A549 (cell line): ENCODE results near the gene TRIP11.

Experiments
- CHD2 ChIP-seq: fragments of 150-350 bp; IDR thresholded peaks from 2 replicates; pipeline ENCODE4 v1.6.1; 2014; ENCODE audit warnings: low read length; ENCODE audit not compliant: partially characterized antibody
- CTCF ChIP-seq: fragments of >200 bp; sonication (Bioruptor Twin); formaldehyde crosslinking; IDR thresholded peaks from 3 replicates; pipeline ENCODE4 v1.5.1; 2016
- EP300 ChIP-seq, 2 experiments: fragments of >200 bp; sonication (Bioruptor Twin); formaldehyde crosslinking; IDR thresholded peaks; 2 replicates in 1 of 2; 3 replicates in 1 of 2; pipeline ENCODE4 v1.6.1; 2016 to 2017
- ESRRA ChIP-seq: fragments of 150-350 bp; IDR thresholded peaks from 2 replicates; pipeline ENCODE4 v1.6.1; 2014; ENCODE audit warnings: mild to moderate bottlenecking, low read length, borderline replicate concordance
- HES2 ChIP-seq: fragments of >200 bp; sonication (Bioruptor Twin); formaldehyde crosslinking; IDR thresholded peaks from 2 replicates; pipeline ENCODE4 v1.6.1; 2016
- MAZ ChIP-seq: fragments of 150-350 bp; IDR thresholded peaks from 2 replicates; pipeline ENCODE4 v1.6.1; 2014; ENCODE audit warnings: antibody characterized with exemption, low read depth, low read length, borderline replicate concordance
- NFE2L2 ChIP-seq: fragments of 150-350 bp; conservative IDR thresholded peaks from 2 replicates; pipeline ENCODE4 v1.6.1; 2014; ENCODE audit warnings: low read length
- NR3C1 ChIP-seq: fragments of >200 bp; sonication (Bioruptor Twin); formaldehyde crosslinking; IDR thresholded peaks from 3 replicates; pipeline ENCODE4 v1.6.1; 2017
- PBX3 ChIP-seq: IDR thresholded peaks from 2 replicates; pipeline ENCODE4 v1.6.1; 2012
- POLR2A ChIP-seq: IDR thresholded peaks from 2 replicates; pipeline ENCODE4 v1.6.1; 2012; ENCODE audit warnings: mild to moderate bottlenecking, low read length
- RFX5 ChIP-seq: fragments of 450-650 bp; IDR thresholded peaks from 2 replicates; pipeline ENCODE4 v1.7.1; 2014; ENCODE audit warnings: antibody characterized with exemption, mild to moderate bottlenecking, moderate library complexity

- TF ChIP-seq NFE2L2 (no peak), EP300 (IDR thresholded peaks at IDR 0.05) (no peak), CHD2 (no peak), NR3C1 (no peak), POLR2A (no peak), CTCF (no peak), ESRRA (no peak), PBX3 (no peak), MAZ (no peak), RFX5 (no peak), HES2 (no peak)
These were observed 48.6 kb upstream of the TRIP11 start for GRCh38 chr14:92088494-92088893.
